Kidney glomerular epithelial cell (primary cell): ENCODE data around the gene NF2.

Source experiments
- DNase-seq: peaks from one replicate; lab custom pipeline; 2025; lab: John Stamatoyannopoulos, UW

NF2 gene

DNA sequence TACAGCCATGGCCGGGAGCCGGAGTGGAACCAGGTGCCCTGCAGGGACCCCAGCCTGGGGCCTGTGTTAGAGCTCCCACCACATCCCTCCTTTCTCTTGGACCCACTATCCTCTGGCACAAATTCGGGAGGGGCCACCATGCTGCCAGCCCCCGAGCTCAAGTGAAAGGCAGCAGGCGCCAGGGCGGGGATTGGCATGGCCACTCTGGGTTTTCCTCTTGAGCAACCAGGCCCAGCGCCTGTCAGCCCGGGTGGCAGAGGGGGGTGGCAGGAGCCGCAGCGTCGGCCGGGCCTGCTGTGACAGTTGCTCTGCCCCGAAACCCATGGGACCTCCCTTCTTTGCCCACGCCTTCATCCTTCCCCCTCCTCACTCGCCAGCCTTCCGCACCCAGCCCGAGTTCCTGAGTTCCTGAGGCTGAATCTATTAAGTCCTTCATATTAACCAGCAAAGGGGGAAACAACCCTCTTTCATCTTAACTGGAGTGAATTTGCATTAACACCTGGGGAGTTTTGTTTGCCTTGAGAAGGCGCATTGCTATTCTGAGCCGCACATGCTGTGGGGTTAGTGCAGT, 99.6 kb downstream of the NF2 start:
- DNase-seq, result no peak

DNA sequence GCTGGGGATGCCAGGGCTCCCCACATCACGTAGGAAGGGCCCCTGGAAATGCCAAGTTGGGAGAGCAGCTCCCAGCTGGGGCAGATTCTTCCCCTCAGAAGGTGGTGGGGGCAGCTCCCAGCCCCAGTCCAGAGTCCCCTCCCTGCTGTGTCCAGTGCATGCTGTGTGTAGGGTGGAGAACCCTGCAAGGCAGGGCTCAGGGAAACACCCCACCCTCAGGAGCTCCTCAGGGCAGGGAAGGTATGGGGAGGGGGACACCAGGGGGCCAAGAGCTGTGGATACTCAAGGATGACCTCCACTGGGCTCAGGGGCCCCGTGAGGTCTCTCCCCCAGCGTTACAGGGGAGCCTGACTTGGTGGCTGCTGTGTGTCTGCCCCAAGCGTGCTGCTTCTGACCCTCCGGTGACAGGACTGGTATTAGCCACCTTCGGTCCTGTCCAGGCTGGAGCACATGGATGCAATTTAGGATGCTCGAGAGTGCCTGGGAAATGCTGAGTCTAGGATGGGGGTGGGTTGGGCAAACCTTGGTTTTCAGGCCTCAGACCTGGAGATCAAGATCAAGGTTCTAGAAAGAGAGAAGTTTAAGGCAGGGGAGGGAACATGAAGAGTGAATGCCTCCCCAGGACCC, 100.2 kb downstream of the NF2 start:
- no peak for DNase-seq

DNA sequence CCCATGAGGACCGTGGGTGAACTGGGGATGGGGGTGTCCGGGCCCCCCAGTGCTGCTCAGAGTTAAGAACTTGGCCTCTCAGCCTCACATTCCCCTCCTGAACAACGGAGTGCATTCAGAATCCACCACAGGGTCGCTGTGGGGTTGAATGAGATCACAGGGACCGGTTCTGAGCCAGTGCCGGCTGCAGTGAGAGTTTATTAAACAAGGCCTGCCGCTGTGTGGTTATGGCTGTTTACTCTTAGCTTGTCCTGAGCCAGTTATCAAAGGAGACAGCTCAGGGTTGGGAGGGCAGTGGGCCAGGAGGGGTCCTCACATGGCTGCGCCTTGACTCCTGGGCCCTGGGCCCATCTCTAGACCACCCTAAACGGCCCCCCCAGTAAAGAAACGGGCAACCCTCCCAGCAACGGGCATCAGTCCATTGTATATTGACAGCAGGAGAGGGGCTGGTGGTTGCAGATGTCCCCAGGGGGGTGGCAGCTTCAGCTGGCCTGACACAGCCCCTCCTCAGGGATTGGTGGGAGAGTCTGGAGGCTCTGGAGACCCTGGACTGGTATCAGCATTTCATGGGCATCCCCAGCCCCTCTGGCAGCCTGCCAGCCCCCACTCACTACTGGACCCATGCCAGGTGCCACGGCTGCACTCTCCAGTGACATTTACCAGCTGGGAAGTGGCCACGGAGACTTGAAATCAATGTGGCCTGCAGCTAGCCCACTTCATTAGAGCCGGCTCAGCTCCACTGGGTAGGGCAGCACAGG, 101.3 kb downstream of the NF2 start:
- no peak for DNase-seq

DNA sequence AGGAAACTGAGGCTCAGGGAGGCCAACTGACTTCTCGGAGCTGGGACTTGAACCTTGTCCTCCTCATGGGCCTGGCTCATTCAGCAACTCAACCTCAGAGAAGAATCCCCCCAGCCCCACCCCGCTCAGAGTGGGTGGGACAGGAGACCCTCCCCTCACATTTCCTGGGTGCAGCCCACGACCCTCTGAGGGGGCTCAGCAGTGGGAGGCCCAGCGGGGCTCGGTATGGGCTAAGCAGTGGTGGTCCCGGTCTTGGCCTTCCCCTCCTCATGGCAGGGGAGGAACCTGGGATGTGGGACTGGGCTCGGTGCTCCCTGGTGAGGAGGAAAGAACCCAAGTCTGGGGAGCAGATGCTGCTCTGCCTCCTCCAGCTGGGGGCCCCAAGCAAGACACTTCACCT, 102.2 kb downstream of the NF2 start:
- no peak for DNase-seq

DNA sequence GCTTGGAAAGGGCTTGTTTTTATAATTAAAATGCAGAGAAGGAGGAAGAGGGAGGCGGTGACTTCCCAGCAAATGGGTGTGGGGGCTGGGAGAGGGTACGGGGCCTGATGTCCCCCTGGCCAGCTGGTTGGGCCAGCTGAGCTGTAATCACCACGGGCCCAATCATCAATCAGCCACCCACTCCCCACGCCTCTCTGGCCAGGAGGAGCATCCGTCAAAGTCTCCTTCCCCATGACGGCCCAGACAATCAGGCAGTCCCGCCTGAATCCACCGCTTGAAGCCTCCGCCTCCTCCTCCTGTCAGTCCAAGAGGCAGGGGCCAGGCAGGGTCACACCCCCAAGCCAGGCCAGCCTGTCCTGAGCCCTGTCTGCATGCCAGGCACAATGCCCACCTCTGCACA, 103.1 kb downstream of the NF2 start:
- DNase-seq, result no peak

DNA sequence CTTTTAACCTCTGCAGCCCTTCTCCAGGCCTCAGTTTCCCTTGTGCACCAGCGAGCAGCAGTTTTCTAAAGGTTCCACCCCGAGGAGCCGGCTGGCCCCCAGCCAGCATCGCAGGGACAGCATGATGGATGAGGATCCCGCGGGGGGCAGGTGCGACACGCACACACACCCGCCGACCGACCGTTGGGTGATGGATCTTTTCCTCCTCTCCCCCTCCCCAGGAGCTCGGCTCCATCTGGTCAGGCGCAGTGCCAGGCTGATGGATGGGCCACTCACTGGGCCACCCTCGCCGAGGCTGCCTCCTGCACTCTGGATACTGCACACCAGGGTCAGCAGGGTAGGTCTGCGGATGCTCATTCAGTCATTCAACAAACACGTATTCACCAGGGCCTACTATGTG, 103.6 kb downstream of the NF2 start:
- no peak for DNase-seq

DNA sequence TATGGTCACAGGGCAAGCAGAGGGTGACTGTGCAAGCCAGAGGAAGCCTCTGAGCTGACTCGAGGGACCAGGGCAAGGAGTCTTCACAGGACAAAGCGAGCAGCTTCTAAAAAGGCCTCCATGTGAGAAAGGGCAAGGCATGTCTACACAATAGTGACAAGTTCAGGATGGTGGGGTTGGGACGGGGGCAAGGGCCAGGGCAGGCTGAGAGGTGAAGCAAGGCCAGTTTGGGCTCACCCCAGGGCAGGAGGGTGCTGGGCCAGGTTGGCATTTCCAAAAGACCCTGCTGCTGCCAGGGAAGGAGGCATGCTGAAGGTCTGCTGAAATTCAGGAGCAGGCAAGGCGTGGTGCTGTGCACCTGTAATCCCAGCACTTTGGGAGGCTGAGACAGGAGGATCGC, 104.0 kb downstream of the NF2 start:
- DNase-seq, result no peak

DNA sequence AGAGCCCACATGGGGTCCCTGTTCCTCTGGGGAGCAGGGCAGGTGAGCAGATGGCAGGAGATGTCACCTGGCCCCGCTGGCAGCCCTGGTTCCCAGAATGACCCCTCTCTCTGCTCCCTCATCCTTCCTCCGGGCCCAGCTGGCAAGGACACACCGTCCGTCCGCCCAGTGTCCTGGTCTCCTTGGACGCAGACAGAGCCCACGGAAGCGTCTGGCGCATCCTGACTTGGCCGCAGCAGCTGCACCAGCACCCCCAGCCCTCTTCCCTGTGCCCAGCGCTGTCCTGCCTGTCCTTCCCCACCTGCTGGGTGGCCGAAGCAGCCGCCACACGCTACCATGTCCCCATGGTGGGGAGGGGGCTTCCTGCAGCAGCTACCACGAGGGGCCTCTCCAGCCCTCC, 106.8 kb downstream of the NF2 start:
- no peak for DNase-seq

DNA sequence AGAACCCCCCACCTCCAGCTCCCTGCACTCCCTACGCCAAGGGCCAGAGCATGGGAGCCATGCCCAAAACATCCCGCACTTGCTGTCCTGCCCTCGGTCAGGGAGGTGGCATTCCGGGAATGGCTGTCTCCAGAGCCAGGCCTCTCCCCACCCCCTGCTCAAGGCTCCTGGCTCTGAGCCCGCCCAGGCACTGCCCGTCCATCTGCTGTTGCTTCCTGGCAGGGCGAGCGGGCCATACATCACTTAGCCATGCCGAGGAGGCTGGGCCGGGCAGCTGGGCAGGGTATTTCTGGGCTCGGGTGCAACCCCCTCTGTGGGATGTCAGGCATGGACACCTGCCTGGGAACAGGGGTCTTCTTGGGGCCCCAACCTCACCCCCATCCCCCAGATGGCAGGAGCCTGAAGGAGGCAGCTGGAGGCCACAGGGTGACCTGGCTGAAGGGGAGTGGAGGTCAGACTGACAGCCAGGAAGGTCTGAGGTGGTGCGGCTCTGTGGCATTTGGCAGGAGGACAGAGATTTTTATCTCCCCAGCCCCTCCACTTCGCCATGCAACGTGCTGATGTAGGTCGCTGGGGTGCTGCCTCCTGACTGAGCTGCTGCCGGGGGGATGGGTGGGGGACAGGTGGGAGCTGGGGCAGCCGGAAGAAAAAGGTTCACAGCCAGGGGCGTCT, 107.6 kb downstream of the NF2 start:
- DNase-seq, result no peak

DNA sequence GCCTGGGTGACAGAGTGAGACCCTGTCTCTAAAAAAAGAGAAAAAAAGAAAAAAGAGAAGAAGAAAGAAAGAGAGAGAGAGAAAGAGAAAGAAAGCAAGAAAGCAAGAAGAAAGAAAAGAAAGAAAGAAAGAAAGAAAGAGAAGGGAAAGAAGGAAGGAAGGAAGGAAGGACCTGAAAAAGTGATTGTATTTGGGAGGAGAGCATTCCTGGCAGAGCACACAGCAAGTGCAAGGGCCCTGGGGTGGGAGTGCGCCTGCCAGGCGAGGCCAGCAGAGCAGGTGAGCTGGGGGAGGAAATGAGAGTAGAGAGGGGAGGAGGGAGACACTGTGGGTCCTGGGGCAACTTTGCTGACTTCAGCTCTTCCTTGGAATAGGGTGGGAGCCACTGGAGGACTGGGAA, 108.7 kb downstream of the NF2 start:
- DNase-seq, result no peak

DNA sequence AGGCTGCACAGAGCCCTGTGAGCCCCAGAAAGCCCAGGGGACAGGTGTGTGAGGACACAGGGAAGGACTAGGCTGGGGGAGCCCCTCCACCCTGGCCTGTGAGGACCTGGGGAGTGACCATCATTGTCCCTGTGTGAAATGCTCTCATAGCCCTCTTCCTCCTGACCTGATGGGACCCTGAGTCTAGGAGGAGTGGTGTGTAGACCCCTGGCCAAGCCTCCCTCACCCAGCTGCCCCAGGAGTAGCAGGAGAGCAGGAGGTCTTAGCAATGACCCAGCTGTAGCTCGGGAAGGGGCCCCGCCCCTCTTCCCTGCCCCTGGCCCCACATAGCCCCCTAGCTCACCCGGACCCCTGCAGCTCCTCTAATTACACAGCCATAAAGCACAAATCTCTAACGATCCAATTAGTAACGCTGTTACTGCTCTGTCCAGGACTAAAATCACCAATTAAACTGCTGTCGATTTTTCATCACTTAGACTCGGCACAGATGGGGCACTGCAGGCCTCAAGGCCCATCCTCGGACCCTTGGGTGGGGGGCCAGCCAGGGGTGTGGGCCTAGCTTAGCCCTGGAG, 109.8 kb downstream of the NF2 start:
- DNase-seq, result no peak

DNA sequence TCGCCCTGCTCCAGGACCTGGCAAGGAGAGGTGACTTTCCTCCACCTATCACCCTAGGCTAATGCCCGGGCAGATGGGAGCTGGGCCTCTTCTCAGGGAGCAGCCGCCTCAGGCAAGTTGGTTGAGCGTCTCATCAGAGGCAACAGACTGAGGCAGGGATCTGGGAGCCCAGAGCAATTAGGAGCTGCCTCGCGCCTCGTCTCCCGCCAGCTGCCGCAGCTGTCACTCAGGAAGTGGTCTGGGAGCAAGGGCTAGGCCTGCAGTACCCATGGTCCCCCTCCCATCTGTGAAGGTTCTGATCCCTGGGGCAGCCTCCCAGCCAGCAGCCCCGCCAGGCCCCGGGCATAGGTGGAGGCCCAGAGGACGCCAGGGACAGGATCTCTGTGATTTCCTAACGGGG, 111.8 kb downstream of the NF2 start:
- DNase-seq, result no peak

DNA sequence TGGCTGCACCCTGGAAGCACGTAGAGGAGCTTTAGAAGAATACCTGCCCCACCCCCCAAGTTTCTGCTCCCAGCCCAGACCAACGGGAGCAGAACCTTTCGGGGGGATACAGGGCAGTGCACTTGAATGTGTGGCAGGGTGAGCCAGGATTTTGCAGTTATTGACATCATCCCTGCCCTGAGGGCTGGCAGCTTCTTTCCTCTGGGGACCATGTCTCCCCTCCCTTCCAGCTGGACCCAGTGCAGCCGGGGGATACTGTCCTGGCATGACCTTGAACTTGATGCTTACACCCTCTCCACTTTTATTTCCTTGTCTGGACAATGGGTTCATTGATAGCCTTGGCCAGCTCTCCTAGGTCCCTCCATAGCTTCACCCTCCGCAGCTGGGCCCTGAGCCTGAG, 112.3 kb downstream of the NF2 start:
- DNase-seq, result no peak

DNA sequence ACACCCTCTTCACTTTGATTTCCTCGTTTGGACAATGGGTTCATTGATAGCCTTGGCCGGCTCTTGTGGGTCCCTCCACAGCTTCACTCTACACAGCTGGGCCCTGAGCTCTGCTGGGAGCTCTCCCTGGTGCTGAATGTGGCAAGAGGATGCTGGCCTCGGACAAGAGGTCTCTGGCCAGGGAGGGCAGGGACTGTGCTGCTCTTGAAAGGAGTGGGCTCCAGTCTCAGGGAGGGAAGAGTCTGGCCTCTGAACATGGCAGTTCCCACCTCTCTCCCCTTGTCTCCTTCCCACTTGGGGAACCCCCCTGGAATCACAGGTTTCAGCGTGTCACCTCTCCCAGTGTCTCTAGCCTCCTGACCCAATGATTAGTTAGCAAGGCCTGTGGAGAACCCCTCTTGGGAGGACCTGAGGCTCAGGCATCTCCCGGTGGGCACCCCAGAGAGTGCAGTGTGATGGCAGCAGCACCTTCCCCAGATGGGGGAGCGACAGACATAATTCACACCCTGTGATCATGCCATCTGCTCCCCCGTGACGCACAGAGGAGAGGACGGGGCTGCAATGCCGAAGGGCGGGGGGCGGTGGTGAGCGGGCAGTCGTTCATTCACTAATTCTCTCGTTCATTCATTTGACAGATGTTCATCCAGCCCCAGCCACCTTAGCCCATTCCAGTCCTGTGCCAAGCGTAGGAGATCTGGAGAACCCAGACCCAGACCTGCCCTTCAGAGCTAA, 113.5 kb downstream of the NF2 start:
- peak; percentile 65 for DNase-seq

DNA sequence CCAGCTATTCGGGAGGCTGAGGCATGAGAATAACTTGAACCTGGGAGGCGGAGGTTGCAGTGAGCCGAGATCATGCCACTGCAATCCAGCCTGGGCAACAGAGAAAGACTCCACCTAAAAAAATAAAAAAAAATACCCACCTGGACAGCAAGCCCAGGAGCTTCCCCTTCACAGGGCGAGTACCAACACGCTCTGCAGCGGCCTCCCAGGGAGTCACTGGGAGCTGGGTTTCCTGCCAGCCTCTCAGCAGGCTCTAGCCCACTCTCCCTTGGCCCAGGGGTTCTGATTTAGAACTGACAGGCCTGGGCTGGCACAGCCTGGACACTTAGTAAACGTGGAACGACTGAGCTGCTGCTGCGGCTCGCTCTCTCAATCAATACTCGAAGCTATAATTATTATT, 114.4 kb downstream of the NF2 start:
- no peak for DNase-seq

DNA sequence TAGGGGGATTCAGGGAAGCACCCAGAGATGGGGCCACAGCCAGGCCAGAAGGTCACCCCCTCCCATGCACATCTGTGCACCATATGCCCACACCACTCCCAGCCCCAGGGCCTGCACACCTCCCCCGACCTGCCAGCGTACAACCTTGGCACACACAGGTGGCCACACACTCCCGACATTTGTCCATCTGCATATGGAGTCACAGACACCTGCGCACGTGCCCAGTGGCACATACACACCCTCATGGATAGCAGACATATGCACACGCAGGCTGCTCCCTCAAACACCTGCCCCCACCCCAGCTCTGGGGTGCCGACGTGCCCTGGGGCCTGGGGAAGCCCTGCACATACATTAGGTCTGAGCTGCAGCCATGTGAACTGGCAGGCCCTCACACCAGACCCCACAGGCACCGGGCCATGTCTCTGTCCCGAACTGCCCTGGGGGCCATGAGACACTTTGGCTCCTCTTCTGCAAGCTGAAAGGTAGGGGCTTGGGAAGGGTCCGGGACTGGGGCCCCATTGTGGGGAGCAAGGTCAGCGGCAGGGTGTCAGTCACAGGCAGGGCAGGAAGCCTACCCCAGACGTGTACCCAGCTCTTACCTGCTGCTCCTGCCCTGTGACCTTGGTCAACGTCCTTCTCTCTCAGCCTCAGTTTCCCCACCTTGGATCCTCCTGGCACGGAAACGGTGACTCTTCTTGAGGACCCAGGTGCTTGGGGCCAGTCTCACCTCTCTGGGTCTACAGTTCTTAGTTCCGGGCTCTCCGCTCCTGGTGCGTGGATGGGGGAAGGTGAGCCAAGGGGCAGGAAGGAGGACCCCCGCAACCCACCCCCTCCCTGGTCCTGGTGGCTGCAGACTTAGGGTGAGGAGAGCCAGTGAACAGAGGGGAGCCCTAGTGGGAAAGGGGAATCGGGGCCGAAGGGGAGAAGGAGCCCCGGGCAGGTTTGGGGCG, 115.8 kb downstream of the NF2 start:
- DNase-seq, result no peak

DNA sequence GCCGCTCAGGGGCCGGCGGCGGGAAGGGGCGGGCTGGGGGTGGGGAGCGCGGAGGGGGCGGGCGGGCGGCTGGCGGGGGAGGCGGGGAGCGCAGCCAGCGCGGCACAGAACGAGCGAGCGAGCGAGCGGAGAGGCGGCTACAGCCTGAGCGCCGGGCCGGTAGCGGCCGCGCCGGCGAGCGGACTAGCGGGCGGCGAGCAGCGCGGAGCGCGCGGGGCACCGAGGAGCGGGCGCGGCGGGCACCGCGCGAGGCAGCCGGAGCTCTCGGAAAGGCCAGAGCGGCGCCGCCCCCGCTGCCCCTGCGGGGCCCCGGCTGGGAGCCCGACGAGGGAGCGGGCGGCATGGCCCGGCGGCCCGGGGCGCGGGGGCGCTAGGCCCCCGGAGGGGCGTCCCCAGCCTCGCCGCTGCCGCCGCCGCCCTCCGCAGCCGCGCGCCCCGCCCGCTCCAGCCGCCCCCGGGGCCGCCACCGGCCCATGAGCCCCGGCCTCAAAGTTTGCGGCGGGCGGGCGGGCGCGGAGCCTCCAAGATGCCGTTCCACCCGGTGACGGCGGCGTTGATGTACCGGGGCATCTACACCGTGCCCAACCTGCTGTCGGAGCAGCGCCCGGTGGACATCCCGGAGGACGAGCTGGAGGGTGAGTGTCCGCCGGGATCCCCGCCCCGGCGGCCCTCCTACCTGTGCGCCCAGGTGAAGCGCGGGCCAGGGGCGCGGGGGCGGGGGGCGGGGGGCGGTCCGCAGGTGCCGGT, 116.6 kb downstream of the NF2 start, which contains the start of gene CABP7:
TSS of gene CABP7 (plus strand) at position 105 of the 747 bp plus-strand sequence. CDS start at position 527, 422 bp downstream.
- DNase-seq, result no peak

DNA sequence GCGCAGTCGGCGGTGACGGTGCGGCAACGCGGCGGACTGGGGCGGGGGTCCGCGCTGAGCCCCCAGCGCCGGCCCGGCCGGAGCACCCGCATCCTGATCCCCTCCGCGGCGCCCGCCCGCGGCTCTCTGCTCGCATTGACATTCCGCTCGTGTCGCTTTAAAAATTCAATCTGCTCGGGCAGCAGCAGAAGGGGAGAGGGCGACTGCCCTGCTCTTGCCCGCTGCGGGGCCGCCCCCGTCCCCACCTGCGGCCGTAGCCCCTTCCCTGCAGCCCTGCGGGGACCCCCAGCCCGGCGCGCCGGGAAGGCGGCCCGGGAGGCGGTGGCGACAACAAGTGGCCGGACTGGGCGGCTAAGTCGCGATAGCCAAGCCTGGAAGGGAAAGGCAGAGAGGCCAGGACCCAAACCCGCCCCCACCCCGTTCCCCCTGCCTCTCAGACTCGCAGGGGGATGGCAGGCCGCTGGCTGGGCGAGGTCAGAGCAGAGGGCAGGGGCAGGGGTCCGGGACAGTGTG, 117.4 kb downstream of the NF2 start:
- no peak for DNase-seq

DNA sequence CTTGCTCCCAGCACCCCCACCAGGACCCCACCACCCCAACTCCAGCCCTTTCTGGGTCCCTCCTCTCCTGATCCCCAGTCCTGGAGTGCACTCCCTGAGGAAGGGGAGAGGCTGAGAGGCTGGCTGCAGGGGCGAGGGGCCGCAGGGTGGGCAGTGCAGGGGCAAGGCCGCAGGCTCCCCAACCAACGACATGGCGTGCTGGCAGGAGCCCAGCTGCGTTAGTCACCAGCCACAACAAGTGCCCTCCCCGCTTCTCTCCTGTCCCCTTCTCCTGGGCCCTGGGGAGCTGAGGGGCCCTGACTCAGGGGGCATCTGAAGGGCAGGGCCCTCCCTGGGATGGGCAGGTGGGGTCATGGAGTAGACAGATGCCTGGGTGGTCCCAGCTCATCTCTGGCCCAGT, 118.7 kb downstream of the NF2 start:
- DNase-seq, result no peak

DNA sequence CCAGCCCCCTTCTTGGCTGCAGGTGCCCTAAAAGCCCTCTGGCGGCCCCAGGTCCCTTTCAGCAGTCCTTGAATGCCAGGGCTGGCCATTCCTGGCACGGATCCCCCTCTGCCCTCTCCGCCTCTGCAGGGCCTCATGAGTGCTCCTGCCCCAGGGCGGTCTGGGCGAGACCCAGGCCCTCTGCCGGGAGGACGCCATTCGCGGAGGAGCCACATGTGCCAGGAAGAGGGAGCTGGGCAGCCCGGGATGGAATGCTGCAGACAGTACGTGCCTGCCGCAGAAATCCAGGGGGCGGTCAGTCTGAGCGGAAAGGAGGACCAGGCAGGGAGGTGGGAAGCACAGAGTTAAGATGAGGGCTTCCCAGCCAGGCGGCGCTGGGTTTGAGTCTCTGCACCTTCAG, 119.2 kb downstream of the NF2 start:
- no peak for DNase-seq
